Panc1 (cell line): Measurements from ENCODE around the gene SHISAL1. TPM values are rescaled to one million over a fixed set of nuclear protein-coding genes. Genes with fewer than 3 reads are reported as not detected.

Experiments
- ATAC-seq: fragments of 200-7000 bp; cut with Tn5 transposase; 2 replicates; pipeline ENCODE4 v1.9.1; 2020; ENCODE audit warnings: mild to moderate bottlenecking, moderate library complexity
- BruUV-seq: library from RNA; stranded (reverse); fragments of 400-500 nt; replicated peaks from 2 replicates; lab custom pipeline; 2021; lab: Mats Ljungman, UMichigan
- CTCF ChIA-PET: fragments of 300-600 bp; sonication (Branson Sonifier 250); formaldehyde crosslinking; loops from one replicate; lab custom pipeline; 2022; ENCODE audit warnings: antibody characterized with exemption; lab: Charles Lee
- POLR2A ChIA-PET: fragments of 300-600 bp; sonication (Branson Sonifier 250); formaldehyde crosslinking; loops from one replicate; lab custom pipeline; 2022; ENCODE audit warnings: antibody characterized with exemption; lab: Charles Lee
- DNase-seq: peaks from one replicate; pipeline ENCODE4 v3.0.0-alpha.2; 2010; ENCODE audit warnings: low read depth, low spot score
- H3K27ac ChIP-seq: 2 replicates; pipeline ENCODE4 v1.5.1; 2011; ENCODE audit warnings: mild to moderate bottlenecking, low read length, inconsistent platforms
- H3K27me3 ChIP-seq: fragments of 200-500 bp; sonication (Bioruptor generic); 2 replicates; pipeline ENCODE4 v1.6.0; 2014; ENCODE audit warnings: low read length, inconsistent platforms; ENCODE audit not compliant: control insufficient read depth, insufficient read depth
- H3K36me3 ChIP-seq: fragments of 200-500 bp; sonication (Bioruptor generic); 2 replicates; pipeline ENCODE4 v1.5.1; 2014; ENCODE audit warnings: inconsistent platforms, mild to moderate bottlenecking, low read length, moderate library complexity; ENCODE audit not compliant: control insufficient read depth, insufficient read depth
- H3K4me1 ChIP-seq: 2 replicates; pipeline ENCODE4 v1.5.1; 2011; ENCODE audit warnings: inconsistent platforms, mild to moderate bottlenecking, low read length, moderate library complexity; ENCODE audit not compliant: control insufficient read depth, insufficient read depth
- H3K4me3 ChIP-seq, 2 experiments: 2 replicates each; pipeline ENCODE4 v1.5.1; 2011 to 2012; ENCODE audit warnings: low read depth in 2 of 2, low read length in 2 of 2, mild to moderate bottlenecking in 2 of 2, inconsistent platforms in 1 of 2, moderate library complexity in 1 of 2
- H3K9me3 ChIP-seq: fragments of 200-500 bp; sonication (Bioruptor generic); 2 replicates; pipeline ENCODE4 v1.5.1; 2014; ENCODE audit warnings: low read depth, mild to moderate bottlenecking, inconsistent platforms, low read length, moderate library complexity; ENCODE audit not compliant: control insufficient read depth, insufficient read depth
- POLR2AphosphoS5 ChIP-seq: IDR thresholded peaks from 2 replicates; pipeline ENCODE4 v1.6.1; 2012; ENCODE audit warnings: mild to moderate bottlenecking, low read depth, low read length, moderate library complexity
- REST ChIP-seq, 2 experiments: IDR thresholded peaks; 2 replicates each; pipeline ENCODE4 v1.6.1; 2011 to 2012; ENCODE audit warnings: low read depth in 2 of 2, control low read depth in 1 of 2, low read length in 1 of 2, mild to moderate bottlenecking in 1 of 2, moderate library complexity in 1 of 2; ENCODE audit not compliant: insufficient read depth in 1 of 2
- SIN3A ChIP-seq: IDR thresholded peaks from 2 replicates; pipeline ENCODE4 v1.6.1; 2012; ENCODE audit warnings: low read depth, mild to moderate bottlenecking, low read length, moderate library complexity, borderline replicate concordance; ENCODE audit not compliant: insufficient read depth
- TCF7L2 ChIP-seq: IDR thresholded peaks from 2 replicates; pipeline ENCODE4 v1.6.1; 2011; ENCODE audit warnings: mild to moderate bottlenecking, low read depth, low read length, inconsistent platforms
- in situ Hi-C: cut with HindIII; loops from 2 replicates; pipeline ENCODE4 v1.10.0; 2016; ENCODE audit warnings: low sequenced_read_pairs, low pct_unique_long_range_greater_than_20kb
- intact Hi-C: fragments of 100-400 bp; cut with micrococcal nuclease; formaldehyde crosslinking; loops from one replicate; pipeline ENCODE4 v1.10.0; 2022; ENCODE audit not compliant: unreplicated experiment
- total RNA-seq: library from RNA; stranded (reverse); gene quantifications from one replicate; pipeline ENCODE4 v1.2.1, GENCODE V29; 2021; ENCODE audit not compliant: unreplicated experiment
- TF ChIP-seq, protein P1 (sequence below): fragments of 450-650 bp; IDR thresholded peaks from 2 replicates; pipeline ENCODE4 v1.5.1; 2017; ENCODE audit warnings: mild to moderate bottlenecking

The SHISAL1 gene
- total RNA-seq, 1 experiment from 2014 or later: 1.2 TPM

DNA sequence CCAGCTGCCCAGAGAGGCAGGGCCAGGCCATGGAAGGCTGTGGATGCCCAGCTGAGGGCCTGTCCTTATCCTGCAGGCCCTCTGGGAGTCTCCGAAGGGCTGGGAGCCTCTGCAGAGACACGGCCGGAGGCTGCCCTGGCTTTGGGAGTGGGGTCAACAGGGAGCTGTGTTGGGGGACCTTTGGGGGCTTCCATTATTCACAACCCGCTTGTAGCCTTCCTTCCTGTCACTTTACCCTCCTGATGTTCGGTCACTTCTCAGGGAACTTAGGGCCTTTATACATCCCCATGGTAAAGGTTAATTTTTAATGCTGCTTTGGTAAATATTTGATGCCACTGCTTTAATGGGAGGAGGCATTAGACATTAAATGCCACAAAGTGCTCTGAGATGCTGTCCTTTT is 44.9 kb downstream of the SHISAL1 start:
- TF ChIP-seq TCF7L2 (no peak), REST (IDR thresholded peaks at IDR 0.05; ENCODE audit: insufficient read depth in 1 of 2, low read depth in 2 of 2, low read length in 1 of 2) (no peak), SIN3A (no peak), POLR2AphosphoS5 (no peak)
- TF ChIP-seq, protein P1, sequence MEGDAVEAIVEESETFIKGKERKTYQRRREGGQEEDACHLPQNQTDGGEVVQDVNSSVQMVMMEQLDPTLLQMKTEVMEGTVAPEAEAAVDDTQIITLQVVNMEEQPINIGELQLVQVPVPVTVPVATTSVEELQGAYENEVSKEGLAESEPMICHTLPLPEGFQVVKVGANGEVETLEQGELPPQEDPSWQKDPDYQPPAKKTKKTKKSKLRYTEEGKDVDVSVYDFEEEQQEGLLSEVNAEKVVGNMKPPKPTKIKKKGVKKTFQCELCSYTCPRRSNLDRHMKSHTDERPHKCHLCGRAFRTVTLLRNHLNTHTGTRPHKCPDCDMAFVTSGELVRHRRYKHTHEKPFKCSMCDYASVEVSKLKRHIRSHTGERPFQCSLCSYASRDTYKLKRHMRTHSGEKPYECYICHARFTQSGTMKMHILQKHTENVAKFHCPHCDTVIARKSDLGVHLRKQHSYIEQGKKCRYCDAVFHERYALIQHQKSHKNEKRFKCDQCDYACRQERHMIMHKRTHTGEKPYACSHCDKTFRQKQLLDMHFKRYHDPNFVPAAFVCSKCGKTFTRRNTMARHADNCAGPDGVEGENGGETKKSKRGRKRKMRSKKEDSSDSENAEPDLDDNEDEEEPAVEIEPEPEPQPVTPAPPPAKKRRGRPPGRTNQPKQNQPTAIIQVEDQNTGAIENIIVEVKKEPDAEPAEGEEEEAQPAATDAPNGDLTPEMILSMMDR: no peak
- ATAC-seq (no peak), DNase-seq (no peak)
- Histone ChIP-seq H3K4me1 (no peaks in the 10 kb centered on the region), H3K9me3 (no peaks in the 10 kb centered on the region), H3K36me3 (no peaks in the 10 kb centered on the region), H3K4me3 (no peak overlapping the region), H3K27me3 (no peaks in the 10 kb centered on the region), H3K27ac (no peak overlapping the region)
- in situ Hi-C loops (no loop called here), intact Hi-C loops (no loop called here)
- POLR2A ChIA-PET: no interaction called here
- CTCF ChIA-PET: no interaction called here
- no TSS peak for BruUV-seq

DNA sequence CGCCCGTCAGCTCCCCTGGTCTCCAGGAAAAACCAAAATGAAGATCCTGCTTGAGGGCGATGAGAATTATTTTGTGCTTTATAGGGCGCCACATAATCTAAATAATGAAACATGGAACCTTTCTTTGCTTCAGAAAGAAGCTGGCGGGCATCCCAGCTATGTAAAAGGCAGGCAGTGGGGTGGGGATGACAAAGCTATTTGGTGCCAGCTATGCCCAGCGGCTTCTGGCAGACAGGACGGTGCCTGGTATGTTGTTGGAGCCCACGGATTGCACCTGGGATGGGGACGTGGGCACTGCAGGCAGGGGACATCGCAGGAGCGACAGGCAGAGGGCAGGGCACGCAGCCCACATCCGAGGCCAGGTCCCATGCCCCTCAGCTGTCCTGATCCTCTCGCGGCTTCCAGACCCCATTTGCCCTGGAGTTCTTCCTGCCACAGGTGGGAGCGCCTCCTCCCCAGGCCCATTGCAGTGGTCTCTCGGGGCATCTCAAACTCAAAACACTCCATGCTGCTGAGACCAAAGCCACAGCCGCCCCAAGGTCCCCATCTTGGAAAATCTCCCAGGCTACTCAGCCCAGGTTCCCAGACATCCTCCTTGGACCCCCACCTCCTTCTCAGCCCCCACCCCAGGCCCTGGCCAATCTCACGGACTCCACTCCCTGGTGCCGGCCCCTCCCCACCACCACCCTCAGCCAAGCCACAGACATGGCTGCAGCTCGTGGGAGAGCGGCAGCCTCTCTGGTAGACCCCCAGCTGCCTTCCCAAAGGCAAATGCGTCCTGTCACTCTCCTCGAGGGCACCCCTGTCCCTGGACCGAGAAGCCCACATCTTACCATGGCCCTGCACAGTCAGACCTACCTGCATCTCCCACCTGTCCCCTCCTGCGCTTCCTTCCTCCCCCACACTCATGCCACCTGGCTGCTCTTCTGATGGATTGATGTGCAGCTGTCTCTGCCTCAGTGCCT is 45.7 kb downstream of the SHISAL1 start:
- TF ChIP-seq SIN3A: no peak
- TF ChIP-seq REST (IDR thresholded peaks at IDR 0.05; ENCODE audit: insufficient read depth in 1 of 2, low read depth in 2 of 2, low read length in 1 of 2): no peak
- no peak for TF ChIP-seq POLR2AphosphoS5
- TF ChIP-seq, protein P1: no peak
- TF ChIP-seq TCF7L2: no peak
- no peak overlapping the region for H3K4me3 ChIP-seq

More for the DNA sequence above, 45.7 kb downstream of the SHISAL1 start:
- in situ Hi-C loops: no loop called here
- Histone ChIP-seq H3K4me1 (no peaks in the 10 kb centered on the region), H3K27ac (no peak overlapping the region), H3K36me3 (no peaks in the 10 kb centered on the region), H3K27me3 (no peaks in the 10 kb centered on the region), H3K9me3 (no peaks in the 10 kb centered on the region)
- DNase-seq (no peak), ATAC-seq (no peak)
- no TSS peak for BruUV-seq
- CTCF ChIA-PET: no interaction called here
- intact Hi-C loops: no loop called here
- POLR2A ChIA-PET: no interaction called here
